ENCODE data around the gene AKIP1.
"Not testable (repeated sequence)": the region's sequence is repeated elsewhere in the genome, so short reads cannot be mapped to it uniquely, and the experiment has no call there.

The AKIP1 gene

DNA sequence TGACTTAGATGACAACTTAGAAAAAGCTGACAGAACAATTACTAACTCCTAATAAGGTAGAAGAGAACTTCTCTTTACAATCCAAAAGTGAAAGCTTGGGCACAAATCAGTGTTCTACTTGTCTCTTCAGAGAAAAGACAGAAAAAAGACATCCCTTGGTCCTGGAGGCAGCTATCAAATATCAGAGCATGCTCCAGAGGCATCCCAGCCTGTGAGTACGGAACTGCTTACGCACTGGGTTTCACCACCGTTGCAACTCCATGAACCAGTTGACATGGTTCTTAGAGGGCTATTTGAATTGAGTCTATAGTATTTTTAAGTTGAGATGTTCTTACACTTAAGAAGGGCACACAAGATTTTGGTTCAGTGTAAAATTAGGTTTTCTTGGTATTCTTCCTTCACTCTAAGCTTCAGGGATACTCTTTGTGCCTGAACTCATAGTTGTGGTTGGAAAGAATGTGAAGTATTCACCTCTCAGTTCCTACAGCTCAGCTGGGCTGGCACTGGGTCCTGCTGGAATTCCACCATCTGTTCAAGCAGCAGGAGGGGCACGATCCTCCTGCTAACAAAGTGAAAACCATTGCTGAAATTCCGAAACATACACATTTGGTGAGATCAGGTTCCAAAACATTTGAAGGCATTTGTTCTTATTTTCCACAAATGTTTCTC, 6.3 kb downstream of the AKIP1 start:
- no peak for DNase-seq (ENCODE audit: low read depth)

DNA sequence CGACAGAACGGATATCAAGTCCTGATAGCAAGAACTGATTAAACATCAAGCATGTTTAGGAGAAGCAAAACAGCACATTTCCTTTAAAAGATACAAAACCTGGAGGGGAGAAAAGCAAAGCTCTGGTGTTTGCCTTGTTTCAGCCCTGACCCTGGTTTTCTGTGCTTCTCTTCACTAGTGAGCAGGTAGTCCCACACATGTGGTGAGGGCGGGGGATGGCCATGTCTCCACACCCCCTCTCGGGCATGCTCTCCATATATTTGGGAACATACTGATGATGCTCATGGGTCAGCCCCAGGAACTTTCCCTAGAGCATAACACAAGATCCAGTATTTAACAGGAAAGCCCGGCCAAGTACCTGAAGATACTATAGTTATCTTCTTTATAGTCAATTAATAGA, 11.7 kb downstream of the AKIP1 start:
- no peak for DNase-seq (ENCODE audit: low read depth)

DNA sequence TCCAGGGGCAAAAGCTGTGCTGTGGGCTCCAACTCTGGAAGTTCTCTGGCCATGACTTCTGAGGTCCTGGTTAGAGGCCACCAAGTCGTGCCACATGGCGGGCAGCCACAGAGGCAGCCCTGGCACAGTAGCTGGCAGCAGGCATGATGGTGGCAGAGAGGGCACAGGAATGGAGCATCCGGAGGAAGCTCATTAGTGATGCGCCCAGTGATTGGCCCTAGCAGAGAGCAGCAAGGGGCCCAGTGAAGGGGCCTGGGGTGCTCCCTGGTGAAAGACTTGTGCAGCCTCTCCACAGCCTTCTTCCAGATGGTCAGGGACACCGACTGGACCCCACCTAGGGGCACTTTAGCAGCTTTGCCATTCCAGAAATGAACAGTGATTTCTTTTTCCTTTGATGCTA, 14.7 kb downstream of the AKIP1 start:
- DNase-seq (ENCODE audit: low read depth): no peak

DNA sequence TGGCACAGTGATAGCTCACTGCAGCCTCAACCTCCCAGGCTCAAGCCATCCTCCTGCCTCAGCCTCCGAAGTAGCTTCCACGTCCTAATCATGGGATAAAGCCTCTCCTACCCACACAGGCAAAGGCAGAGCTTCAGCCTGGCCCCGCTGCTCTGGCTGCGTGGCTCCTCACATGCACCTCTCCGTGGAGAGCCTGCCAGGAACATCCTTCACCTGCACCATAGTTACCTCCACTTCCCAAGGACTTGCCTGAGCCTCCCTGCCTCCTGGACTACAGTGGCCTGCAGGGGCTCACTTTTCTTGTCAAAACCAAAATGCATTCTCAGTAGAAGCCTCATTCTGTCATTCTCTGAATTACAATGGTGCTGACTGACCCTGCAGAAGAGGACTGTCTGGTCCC, 15.2 kb downstream of the AKIP1 start:
- no peak for DNase-seq (ENCODE audit: low read depth)

DNA sequence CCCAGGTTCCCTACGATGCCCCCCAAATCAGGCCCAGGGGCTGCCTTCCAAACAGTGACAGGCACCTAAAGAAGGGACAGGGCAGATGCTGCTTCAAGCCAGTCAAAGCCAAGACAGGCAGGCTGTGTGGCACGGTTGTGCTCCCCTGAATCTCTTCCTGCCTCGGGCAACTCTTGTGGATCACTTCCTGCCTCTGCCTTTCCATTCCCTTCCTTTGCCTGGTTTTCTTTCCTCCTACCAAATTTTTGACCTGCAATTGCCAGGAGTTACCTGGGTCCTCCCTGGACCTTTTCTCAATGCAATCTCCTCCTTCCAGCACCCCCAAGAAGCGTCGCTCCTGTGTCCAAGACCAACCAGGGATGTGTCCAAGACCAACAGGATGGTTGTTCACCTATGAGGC, 16.2 kb downstream of the AKIP1 start:
- no peak for DNase-seq (ENCODE audit: low read depth)

DNA sequence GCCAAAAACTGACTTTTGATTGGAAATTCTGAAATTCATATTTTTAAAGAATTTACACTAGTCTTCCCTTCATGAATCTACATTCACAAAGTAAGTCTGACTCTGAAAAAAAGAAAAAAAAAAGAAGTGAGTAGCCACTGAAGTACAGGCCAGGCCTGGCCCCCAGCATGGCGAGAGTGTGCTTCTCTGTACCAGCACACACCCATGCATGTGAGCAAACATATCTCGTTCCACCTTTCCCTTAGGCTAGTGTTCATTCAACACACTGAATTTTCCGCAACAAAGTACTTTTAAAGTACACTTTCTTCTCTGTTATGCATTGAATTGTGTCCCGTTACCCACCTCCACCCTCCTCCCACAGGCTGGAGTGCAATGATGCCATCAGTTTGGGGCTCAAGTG, 17.2 kb downstream of the AKIP1 start:
- DNase-seq (ENCODE audit: low read depth): no peak

DNA sequence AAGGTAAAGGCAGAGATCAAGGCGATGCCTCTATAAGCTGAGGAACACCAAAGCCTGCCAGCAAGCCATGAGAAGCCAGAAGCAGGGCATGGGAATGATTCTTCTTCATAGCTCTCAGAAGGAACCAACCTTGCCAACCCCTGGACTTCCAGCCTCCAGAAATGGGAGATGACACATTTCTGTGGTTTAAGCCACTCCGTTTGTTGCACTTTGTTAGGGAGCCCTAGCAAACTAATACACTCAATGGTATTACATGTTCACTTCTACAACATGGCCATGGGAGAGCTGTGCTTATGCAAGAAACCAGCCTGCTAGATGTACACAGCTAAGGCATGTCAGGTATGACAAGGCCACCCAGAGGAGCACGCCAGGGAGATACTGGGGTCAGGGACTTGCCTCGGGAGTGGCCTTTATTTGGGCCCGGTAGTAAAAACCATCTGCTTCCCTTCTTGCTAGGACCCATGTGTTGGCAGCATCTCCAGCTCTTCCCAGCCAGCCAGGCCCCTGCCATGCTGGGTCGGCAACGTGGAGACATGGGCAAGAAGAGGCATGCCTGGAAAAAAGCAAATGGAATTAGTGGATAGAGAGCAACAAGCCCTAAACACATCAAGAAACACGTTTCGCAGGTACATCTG, 18.1 kb downstream of the AKIP1 start:
- no peak for DNase-seq (ENCODE audit: low read depth)

DNA sequence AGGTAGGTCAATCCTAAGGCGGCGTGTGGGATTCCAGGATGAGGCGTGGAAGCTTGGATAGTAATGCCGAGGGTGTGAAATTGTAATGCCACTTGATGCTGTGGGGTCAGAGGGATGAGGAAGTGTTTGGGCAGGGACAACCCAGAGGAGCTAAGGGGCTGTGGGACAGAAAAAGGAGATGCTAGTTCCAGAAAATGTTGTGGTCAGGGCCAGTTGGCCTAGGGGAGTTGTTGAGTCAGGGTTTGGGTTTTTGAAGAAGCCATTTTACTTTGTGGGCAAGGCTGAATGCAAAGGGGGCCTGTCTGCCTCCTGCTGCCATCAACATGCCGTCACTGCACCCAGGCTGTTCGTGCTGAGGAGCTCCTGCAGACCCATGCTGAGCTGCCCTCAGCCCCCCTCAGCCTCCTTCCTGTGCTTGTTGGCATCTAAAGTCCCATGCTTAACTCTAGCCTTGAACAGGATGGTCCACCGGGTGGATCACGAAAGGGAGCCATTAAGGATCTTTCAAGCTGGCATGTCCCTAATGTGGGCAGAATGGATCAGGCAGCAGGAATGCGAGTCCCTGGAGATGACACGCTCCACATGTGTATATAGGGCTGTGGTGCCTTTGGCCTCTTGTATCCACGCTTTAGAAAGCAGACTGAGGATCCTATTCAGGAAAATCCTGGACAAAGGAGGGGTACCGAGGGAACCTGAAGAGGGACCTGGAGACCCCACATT, 19.6 kb downstream of the AKIP1 start:
- DNase-seq (ENCODE audit: low read depth): no peak

DNA sequence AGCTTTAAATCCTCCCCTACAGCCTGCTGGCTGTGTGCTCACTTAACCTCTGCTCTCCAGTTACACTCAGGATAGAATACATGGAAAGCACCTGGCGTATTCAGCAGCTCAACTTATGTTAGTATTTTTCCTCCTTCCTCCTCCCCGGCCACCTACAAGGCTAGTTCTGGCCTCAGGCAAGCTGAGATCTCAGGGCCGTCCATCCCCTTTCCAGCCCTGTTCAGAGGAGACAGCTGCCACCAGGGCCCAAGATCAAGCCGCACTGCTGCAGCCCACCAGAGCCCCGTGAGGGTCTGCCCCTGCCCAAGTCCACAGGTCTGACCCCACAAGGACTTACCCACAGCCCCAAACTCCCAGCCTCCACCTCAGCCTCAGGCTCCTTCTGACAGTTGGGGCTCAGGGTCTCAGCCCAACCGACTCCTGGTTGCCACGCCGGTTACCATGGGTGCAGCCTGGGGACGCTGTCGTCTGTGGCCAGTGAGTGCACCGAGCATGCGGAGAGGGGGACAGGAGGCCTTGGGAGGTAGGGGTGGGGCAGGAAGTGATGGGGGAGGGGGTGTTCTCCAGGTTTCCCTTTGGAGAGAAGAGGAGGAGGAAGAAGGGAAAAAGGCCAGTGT, 21.7 kb downstream of the AKIP1 start, which contains the start of gene C11orf16:
Gene C11orf16, minus strand, starts transcription at position 384 of the 617 bp plus-strand sequence. CDS start 639 bp downstream, outside the sequence.
- DNase-seq (ENCODE audit: low read depth): no peak

DNA sequence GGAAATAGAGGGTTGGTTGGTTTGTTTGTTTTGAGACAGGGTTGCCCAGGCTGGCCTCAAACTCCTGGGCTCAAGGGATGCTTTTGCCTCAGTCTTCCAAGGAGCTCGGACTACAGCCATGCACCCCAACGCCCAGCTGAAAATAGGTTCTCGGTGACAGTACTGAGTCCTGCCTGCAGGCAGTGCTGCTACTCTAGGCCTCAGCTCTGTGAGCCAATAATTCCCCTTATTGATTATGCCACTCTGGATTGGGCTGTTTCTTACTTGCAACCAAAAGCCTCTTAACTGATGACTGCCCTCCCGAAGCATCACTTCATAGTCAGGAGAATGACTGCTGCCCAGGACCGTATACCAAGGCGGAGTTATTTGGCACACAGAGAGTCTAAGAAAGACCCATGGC, 22.9 kb downstream of the AKIP1 start:
- no peak for DNase-seq (ENCODE audit: low read depth)

DNA sequence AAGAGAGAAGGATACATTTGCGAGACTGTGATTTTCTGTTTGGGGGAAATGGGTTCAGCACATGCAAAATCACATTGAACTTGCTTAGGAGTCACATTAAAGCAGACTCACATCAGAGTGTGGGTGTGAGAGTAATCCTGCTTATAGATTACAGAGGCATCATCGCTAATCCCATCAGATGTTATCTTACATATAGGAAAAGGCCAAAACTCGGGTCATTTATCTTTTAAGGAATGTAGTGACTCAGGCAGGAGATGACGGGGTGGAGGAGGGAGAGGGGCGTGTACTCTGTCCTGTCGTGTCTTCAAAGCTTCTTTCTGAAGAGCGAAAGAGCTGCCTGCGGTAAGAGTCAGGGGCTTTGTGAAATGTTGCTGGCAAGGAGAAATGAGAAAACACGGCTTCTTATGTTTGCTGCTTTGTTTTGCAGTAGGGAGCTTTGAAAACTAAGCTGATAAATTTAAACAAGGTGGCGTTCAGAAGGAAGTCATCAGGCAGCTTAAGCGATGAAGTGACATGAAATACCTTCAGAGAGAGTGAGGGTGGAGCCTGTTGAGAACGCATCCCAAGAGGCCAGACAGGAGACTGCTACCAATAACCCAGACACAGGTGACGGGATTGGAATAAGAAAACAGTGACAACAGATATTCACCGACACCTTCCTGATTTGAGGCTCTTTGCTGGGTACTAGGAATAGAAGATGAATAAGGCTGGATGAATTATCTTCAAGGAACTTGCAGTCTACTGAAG, 23.9 kb downstream of the AKIP1 start:
- DNase-seq (ENCODE audit: low read depth): no peak

DNA sequence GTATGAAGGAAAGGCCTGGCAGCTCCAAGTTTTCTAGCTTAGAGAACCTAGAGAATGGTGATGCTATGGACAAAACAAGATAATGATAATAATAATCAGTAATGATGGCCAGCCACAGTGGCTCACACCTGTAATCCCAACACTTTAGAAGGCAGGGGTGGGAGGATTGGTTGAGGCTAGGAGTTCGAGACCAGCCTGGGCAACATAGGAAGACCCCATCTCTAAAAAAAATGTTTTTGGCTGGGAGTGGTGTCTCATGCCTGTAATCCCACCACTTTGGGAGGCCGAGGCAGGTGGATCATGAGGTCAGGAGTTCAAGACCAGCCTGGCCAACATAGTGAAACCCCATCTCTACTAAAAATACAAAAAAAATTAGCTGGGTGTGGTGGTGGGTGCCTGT, 24.8 kb downstream of the AKIP1 start:
- DNase-seq (ENCODE audit: low read depth): not testable (repeated sequence)

DNA sequence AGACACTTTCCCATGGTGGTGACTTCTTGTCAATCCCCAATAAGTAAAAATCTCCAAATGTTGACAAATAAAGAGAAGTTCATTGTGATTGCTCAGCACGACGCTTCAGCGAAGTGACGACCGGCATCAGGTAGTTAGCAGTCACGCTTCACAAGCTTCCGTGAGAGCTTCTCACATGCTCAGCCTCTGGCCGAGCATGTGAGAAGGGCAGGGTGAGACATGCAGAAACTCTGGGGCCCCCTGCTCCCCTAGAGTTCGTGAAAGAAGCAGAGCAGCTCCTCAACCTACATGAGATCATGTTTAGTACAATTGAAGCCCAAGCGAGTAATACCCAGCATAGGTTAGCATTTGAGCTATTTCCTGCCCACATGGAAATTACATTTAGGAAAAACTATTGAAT, 26.2 kb downstream of the AKIP1 start:
- no peak for DNase-seq (ENCODE audit: low read depth)

DNA sequence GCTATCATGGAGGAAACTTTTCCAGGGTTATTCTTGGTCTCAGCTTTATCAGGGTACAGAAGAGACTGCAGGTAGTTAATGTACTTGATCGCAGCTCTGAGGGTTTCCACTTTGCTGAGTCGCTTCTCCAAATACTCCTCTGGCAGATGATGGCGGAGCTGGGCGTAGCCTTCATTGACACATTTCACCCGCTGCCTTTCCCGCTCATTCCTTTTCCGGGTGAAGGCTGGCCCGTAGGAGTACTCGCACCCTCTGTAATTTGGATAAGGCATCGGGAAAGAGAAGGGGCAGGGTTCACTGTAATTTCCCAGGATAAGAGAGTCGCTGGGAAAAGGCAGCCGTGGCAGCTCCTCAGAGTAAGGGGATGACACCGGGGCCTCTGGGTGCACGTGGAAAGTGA, 26.7 kb downstream of the AKIP1 start:
- no peak for DNase-seq (ENCODE audit: low read depth)

DNA sequence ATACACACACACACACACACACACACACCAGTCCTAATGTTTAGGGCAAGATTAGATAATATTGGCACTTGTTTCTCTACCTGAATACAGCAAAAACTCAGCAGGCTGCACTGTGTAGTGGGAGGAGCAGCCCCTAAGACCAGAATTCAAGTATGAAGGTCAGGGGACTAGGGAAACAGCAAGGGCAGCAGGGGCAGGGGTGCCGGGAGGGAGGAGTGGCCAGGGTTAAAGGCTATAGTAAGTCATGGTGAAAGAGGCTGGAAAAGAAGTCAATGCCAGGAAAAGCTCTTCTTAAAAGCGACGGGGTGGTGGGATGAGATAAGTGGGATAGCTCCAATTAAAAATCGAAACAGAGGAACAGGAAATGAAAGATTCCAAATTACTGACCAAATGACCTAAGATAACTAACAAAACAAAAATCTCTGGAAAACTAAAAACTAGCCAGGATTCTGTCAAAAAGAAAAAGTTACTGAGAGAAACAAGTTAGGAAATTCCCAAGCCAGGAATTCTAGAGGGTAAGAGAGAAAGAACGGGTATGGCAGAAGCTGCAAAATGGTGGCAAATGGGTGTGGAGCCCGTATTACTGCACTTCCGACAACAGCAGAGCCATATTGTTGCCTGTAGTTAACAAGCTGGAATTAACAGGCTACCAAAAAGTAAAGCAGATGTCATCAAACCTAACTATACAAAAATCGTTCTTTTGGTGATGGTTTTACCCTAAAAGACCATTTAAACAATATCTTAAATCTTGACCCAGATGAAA, 30.5 kb downstream of the AKIP1 start:
- no peak for DNase-seq (ENCODE audit: low read depth)

DNA sequence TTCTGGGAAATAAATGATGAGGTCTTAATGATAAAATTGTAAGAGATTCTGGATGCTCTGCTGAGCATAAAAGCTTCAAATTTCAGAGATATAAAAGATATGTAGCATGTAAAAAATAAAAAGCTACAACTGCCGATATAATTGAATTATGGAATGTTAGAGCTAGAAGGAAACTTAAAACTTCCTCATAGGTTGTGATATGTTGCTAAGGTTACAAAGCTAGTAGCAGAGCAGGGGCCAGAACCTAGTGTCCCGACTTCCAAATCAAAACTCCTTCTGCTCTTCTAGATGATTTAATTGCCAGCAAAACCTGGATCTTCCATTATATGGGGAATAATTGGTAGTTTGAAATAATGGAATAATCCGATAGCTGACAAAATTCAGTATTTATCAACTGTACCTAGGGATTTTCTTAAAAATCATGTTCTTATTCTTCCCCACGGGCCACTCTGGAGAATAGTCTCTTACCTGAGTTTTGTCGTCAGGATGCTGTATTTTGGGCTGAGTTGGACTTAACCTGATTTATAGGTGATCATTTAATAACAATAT, 31.6 kb downstream of the AKIP1 start, which contains the start of gene ASCL3:
Gene ASCL3, minus strand, starts transcription at position 499 of the 549 bp plus-strand sequence. CDS start 4,855 bp downstream, outside the sequence.
- DNase-seq (ENCODE audit: low read depth): no peak

DNA sequence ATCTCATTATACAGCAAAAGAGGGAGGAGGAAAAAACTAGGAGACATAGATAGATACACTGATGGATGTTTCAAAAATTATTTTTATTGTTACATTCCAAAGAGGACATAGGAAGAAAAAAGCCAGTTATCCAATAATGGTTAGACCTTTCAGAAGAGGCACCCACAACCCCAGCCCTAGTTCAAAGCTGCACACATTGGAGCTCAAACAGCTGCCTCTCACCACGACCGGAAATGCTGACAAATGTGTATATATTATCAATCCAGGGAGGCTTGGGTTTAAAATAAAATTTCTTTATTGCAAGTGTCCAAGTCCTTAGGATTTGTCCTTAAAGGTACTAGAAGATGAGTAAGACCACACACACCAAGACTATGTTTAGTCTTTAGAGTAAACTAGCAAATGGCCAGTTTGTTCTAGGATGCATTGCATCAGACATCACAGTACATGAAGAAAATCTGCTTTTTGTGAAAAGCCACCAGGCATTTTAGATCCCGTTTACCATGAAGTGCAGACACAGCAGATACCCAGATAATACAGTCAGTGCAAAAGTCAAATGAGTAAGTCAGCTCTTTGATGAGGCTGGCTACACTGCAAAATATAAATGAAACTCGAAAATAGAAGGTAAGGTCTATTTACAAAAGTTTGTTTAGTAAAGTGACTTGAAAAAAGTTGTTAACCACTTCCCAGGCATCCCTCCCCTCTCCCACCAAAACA, 36.4 kb downstream of the AKIP1 start:
- DNase-seq (ENCODE audit: low read depth): no peak

DNA sequence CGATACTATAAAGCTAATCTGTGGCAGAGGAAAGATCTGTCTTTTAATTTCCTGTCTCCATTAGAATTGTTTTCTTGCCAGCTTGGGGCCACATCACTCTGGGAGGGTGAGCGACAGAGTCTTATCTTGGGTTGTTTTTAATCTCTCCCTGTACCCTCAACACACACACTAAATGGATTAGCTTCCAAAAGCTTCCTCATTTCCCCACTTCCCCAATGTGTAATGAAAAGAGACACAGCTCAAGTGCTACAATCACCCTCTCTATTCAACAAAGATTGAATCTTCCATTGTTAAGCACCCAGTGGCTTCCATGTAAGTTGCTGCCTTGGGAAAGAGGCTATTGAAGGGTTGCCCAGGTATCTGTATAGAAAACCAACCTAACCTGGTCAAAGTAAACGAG, 37.9 kb downstream of the AKIP1 start:
- DNase-seq (ENCODE audit: low read depth): no peak

DNA sequence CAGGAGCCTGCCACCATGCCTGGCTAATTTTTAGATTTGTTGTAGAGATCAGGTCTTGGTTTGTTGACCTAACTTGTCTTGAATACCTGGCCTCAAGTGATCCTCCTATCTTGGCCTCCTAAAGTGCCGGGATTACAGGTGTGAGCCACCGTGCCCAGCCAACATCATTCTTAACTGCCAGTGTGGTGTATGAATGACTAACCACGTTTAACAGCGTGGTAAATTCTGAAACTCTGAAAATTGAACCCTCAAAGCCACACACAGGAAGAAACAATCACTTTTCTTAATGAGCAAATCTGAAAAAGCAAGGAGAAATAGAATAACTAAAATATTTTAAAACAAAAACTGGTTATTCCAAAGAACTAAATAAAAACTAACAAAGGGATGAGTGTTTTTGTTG, 45.9 kb downstream of the AKIP1 start:
- no peak for DNase-seq (ENCODE audit: low read depth)

DNA sequence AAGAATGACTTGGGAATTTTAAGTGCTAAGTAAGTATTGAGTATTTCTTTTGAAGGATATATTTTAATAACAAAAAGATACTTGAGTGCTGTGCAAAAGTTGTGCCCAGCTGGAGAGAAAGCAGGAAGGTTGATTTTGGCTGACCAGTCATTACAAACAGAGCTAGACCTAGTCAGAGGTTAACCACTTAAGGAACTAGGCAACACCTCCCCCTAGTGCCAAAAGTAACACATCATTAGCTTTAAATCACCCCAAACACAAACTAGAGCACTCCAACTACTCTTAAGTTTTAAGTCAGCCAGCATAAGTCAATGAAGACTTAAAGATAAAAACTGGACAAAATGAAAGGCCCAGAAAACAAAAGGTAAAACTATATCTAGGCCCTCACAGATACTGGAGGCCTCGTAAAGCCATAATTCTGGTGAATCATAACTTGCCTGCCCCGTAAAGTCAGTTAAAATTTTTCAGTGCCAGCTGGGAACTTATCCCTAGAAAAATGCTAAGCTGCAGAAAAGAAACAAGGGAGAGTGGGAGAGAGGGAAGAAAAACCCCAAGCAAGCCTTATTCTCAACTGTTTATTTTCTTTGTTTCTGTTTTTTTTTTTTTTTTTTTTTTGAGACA, 48.7 kb downstream of the AKIP1 start:
- DNase-seq (ENCODE audit: low read depth): peak; percentile 82
